AG09309 (cell line): ENCODE measurements around the gene FXN.
A peak's percentile ranks its signal among the peaks of the same experiment; 100 is the strongest.

Experiments used
- DNase-seq: peaks from one replicate; pipeline ENCODE4 v3.0.0-alpha.2; 2010; ENCODE audit warnings: low read depth
- H3K4me3 ChIP-seq: 2 replicates; pipeline ENCODE4 v1.5.1; 2011; ENCODE audit warnings: mild to moderate bottlenecking, low read depth, low read length, moderate library complexity; ENCODE audit not compliant: control insufficient read depth
- TF ChIP-seq, protein P1 (sequence below): IDR thresholded peaks from 2 replicates; pipeline ENCODE4 v1.5.1; 2011; ENCODE audit warnings: mild to moderate bottlenecking, low read depth, low read length, inconsistent platforms; ENCODE audit not compliant: insufficient read depth, control insufficient read depth; ENCODE audit errors: missing control alignments

The FXN gene

DNA sequence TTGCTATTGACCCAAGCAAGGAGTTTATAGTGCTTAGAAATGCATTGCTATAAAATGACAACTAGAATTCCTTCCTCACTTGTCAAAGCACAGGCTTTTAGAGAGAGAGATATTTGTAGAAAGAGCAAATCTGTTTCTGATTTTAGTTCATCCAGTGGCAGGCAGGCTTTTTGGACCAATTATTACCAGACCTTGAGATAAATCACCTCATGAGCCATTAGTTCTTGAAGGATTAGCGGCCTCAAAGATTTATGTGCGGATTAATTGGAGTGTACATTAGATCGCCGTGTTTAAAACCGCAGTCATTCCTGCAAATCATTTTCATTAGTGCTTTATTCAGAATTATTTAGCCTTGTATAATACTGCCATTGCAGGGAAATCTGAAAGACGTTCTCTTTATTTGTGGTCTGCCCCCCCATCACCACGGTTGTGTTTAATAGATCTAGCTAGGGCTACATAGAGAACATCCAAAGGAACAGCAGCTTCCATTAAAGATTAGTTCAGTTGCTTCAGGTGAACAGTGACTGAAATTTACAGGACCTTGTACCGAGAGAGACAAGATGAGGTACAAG is 109.7 kb downstream of the FXN start:
- DNase-seq, result no peak
- TF ChIP-seq, protein P1, sequence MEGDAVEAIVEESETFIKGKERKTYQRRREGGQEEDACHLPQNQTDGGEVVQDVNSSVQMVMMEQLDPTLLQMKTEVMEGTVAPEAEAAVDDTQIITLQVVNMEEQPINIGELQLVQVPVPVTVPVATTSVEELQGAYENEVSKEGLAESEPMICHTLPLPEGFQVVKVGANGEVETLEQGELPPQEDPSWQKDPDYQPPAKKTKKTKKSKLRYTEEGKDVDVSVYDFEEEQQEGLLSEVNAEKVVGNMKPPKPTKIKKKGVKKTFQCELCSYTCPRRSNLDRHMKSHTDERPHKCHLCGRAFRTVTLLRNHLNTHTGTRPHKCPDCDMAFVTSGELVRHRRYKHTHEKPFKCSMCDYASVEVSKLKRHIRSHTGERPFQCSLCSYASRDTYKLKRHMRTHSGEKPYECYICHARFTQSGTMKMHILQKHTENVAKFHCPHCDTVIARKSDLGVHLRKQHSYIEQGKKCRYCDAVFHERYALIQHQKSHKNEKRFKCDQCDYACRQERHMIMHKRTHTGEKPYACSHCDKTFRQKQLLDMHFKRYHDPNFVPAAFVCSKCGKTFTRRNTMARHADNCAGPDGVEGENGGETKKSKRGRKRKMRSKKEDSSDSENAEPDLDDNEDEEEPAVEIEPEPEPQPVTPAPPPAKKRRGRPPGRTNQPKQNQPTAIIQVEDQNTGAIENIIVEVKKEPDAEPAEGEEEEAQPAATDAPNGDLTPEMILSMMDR, result no peak

DNA sequence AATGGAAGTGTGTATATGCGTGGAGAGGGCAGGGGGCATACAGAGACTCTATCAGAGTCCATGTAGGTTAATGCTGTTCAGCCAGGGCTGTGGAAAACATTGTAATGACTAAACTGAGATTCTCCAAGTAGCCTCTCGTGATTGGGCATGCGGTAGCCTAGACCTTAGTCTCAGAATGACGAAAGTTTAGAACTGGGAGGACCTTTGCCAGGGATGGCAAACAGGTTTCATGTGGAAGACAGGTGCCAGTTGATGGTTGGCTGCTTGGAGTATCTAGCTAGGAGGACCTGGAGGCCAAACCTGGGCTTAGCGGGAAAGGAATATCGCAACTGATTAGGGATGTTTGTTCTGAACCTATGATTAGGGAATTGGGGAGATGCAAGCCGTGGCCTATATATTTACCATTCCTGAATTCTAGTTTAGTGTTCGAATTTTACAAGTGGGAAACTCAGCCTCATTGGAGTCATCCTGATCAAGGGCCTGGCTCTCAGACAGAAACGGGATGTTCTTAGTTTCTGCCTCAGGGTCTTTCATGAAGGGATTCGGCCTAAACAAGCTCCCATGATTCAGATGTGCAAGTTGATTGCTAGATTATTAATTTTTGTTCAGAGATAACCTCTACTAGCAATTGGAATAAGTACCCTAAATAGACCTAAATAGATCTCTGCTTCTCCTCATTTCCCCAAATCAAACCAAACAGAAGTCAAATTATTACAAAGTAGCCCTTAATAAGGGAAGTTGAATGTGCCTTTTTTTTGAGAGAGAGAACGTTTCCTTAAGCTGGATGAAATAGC is 111.7 kb downstream of the FXN start:
- H3K4me3 ChIP-seq, result no peak overlapping the region
- no peak for DNase-seq
- TF ChIP-seq, protein P1, result no peak

More for the DNA sequence above, 109.7 kb downstream of the FXN start:
- H3K4me3 ChIP-seq, result no peak overlapping the region

DNA sequence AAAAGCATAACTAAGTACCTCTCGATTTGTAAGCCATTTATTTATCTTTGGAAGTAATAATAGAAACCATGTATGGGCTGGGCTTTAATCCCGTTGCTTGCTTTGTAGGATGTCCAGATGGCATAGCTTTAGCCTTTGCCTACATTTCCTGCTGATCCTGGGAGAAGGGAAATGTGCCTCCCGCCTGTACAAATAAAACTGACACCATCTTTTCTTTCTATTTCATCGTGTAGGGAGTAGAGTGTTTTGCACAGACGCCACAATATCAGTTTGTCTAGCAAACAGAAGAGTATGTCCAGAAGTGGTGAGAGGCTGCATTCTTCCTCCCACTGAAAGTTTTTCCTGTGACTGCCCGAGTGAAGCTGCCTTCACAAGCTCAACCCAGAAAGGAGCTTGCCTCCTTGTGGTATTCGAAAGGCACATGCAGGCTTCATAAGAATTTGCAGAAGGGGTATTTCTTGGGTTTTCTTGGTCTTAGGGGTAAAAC is 113.8 kb downstream of the FXN start:
- TF ChIP-seq, protein P1, result peak; percentile 66
- DNase-seq, result no peak
- H3K4me3 ChIP-seq, result peak overlapping the region; percentile 3; the same call in 1 of the 2 replicates
